Ishikawa (cell line): ENCODE data around the gene GABRR2.

ENCODE experiments used
- CEBPB ChIP-seq: IDR thresholded peaks from 2 replicates; pipeline ENCODE4 v1.6.1; 2012
- CREB1 ChIP-seq: IDR thresholded peaks from 2 replicates; pipeline ENCODE4 v1.6.1; 2012; ENCODE audit warnings: low read depth
- EGR1 ChIP-seq: IDR thresholded peaks from 2 replicates; pipeline ENCODE4 v1.6.1; 2012
- EP300 ChIP-seq: IDR thresholded peaks from 2 replicates; pipeline ENCODE4 v1.6.1; 2012; ENCODE audit warnings: borderline replicate concordance
- FOXM1 ChIP-seq: IDR thresholded peaks from 2 replicates; pipeline ENCODE4 v1.6.1; 2012; ENCODE audit warnings: low read depth, borderline replicate concordance
- MAX ChIP-seq: IDR thresholded peaks from 2 replicates; pipeline ENCODE4 v1.6.1; 2012
- NFIC ChIP-seq: IDR thresholded peaks from 2 replicates; pipeline ENCODE4 v1.6.1; 2012
- RAD21 ChIP-seq: IDR thresholded peaks from 2 replicates; pipeline ENCODE4 v1.6.1; 2012; ENCODE audit warnings: low read depth
- REST ChIP-seq: IDR thresholded peaks from 2 replicates; pipeline ENCODE4 v1.6.1; 2012; ENCODE audit warnings: low read depth, mild to moderate bottlenecking
- TAF1 ChIP-seq: IDR thresholded peaks from 2 replicates; pipeline ENCODE4 v1.6.1; 2012; ENCODE audit warnings: low read depth, mild to moderate bottlenecking
- TCF12 ChIP-seq: IDR thresholded peaks from 2 replicates; pipeline ENCODE4 v1.6.1; 2012; ENCODE audit warnings: low read depth
- TEAD4 ChIP-seq: IDR thresholded peaks from 2 replicates; pipeline ENCODE4 v1.6.1; 2012
- YY1 ChIP-seq: IDR thresholded peaks from 2 replicates; pipeline ENCODE4 v1.6.1; 2012; ENCODE audit warnings: low read depth
- ZBTB7A ChIP-seq: IDR thresholded peaks from 2 replicates; pipeline ENCODE4 v1.6.1; 2012; ENCODE audit warnings: low read depth
- TF ChIP-seq, protein P1 (sequence below): IDR thresholded peaks from 2 replicates; pipeline ENCODE4 v1.6.1; 2012

Gene GABRR2

GRCh38 chr6:89320012-89320559 is 5.0 kb upstream of the GABRR2 start:
- TF ChIP-seq FOXM1: no peak
- no peak for TF ChIP-seq EP300
- no peak for TF ChIP-seq EGR1
- no peak for TF ChIP-seq MAX
- TF ChIP-seq TEAD4: no peak
- TF ChIP-seq TAF1: no peak
- TF ChIP-seq, protein P1, sequence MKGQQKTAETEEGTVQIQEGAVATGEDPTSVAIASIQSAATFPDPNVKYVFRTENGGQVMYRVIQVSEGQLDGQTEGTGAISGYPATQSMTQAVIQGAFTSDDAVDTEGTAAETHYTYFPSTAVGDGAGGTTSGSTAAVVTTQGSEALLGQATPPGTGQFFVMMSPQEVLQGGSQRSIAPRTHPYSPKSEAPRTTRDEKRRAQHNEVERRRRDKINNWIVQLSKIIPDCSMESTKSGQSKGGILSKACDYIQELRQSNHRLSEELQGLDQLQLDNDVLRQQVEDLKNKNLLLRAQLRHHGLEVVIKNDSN: no peak
- TF ChIP-seq REST: no peak
- no peak for TF ChIP-seq CEBPB
- no peak for TF ChIP-seq RAD21
- TF ChIP-seq CREB1: no peak

DNA sequence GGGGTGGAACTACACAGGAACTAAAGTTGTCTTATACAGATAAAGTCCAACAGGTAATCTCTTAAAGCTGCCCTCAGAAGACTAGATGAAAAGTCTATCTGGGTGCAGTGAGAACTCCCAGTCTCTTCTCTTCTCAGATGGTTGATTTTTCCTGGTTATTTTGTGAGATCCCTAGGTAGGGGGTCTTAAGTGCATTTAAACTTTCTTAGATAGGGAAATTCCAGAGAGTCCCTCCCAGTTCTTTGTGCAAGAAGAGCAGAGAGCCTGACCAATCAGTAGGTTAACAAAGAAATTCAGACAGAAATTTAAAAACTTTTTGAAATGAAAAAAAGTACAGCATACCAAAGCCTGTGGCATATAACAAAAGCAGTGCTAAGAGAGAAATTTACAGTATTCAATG is 2.0 kb upstream of the GABRR2 start:
- TF ChIP-seq TCF12 (no peak), TAF1 (no peak), REST (no peak), NFIC (no peak), ZBTB7A (no peak), EP300 (no peak), CREB1 (no peak), EGR1 (no peak), TEAD4 (no peak), CEBPB (no peak), YY1 (no peak), MAX (no peak), RAD21 (no peak)
- TF ChIP-seq, protein P1: no peak

GRCh38 chr6:89314692-89315091 is 407 bp downstream of the GABRR2 start:
- TF ChIP-seq TEAD4: no peak
- TF ChIP-seq RAD21: no peak
- no peak for TF ChIP-seq TAF1
- no peak for TF ChIP-seq CREB1
- no peak for TF ChIP-seq EGR1
- no peak for TF ChIP-seq TCF12
- TF ChIP-seq FOXM1: no peak
- TF ChIP-seq REST: no peak
- no peak for TF ChIP-seq MAX
- TF ChIP-seq EP300: no peak
- TF ChIP-seq, protein P1: no peak
- TF ChIP-seq YY1: no peak

DNA sequence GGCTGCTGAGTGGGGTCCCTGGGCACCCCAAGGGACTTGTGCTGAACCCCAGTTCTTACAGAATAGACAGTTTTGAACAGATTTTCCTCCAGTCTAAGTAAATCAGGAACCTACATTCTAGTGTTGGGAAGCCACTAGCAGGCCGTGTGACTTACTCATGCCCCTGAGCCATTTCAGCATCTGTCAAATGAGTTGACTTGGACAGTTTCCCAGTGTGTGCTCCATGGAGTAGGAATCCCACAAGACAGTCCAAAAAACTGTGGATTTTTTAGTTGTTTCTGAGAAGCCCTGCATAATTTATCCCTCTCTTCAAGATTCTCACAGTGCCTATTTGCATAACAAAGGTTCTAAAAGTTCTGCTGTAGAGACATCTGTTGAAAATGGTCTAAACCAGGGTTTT is 2.1 kb downstream of the GABRR2 start:
- no peak for TF ChIP-seq NFIC
- TF ChIP-seq ZBTB7A: no peak
- TF ChIP-seq, protein P1: no peak
- no peak for TF ChIP-seq FOXM1
- no peak for TF ChIP-seq REST
- TF ChIP-seq CEBPB: no peak
- no peak for TF ChIP-seq EP300
- TF ChIP-seq YY1: no peak
- no peak for TF ChIP-seq TCF12
- no peak for TF ChIP-seq MAX
- no peak for TF ChIP-seq CREB1
- no peak for TF ChIP-seq RAD21
- TF ChIP-seq TEAD4: no peak
- no peak for TF ChIP-seq TAF1
- no peak for TF ChIP-seq EGR1
